Endothelial cell of umbilical vein (primary cell): ENCODE data around the gene KLF3. TPM values are rescaled to one million over a fixed set of nuclear protein-coding genes. Genes with fewer than 3 reads are reported as not detected.

ENCODE experiments used
- BruUV-seq: library from RNA; stranded (reverse); fragments of 400-500 nt; replicated peaks from 2 replicates; lab custom pipeline; 2021; lab: Mats Ljungman, UMichigan
- CTCF ChIA-PET: fragments of 300-600, 350-600 bp; sonication (Branson Sonifier 250); formaldehyde crosslinking; loops from one replicate; lab custom pipeline; 2021; ENCODE audit warnings: antibody characterized with exemption, inconsistent platforms; lab: Charles Lee
- POLR2A ChIA-PET: fragments of 300-600, 350-600 bp; sonication (Branson Sonifier 250); formaldehyde crosslinking; loops from one replicate; lab custom pipeline; 2021; ENCODE audit warnings: antibody characterized with exemption, inconsistent platforms; lab: Charles Lee
- DNase-seq: peaks from one replicate; pipeline ENCODE4 v3.0.0-alpha.2; 2011; ENCODE audit warnings: low read depth, low spot score
- FAIRE-seq: peaks from 2 replicates; lab custom pipeline; 2011; peaks lifted over from hg19 to GRCh38; lab: Jason Lieb, UNC
- H2AFZ ChIP-seq: 2 replicates; pipeline ENCODE4 v1.6.0; 2012; ENCODE audit warnings: low read depth, low read length, control low read depth, inconsistent platforms
- H3K27ac ChIP-seq: 2 replicates; pipeline ENCODE4 v1.5.1; 2011; ENCODE audit warnings: low read depth, mild to moderate bottlenecking, control low read depth, low read length, moderate library complexity; ENCODE audit not compliant: insufficient read depth
- H3K27me3 ChIP-seq, 2 experiments: 2 replicates each; pipeline versions ENCODE4 v1.6.0 to v1.6.1; 2011; ENCODE audit warnings: low read length in 2 of 2, mixed read lengths in 1 of 2; ENCODE audit not compliant: control insufficient read depth in 2 of 2, insufficient read depth in 2 of 2
- H3K36me3 ChIP-seq, 2 experiments: 2 replicates in 1 of 2; 3 replicates in 1 of 2; pipeline ENCODE4 v1.5.1; 2011; ENCODE audit warnings: low read length in 2 of 2, mild to moderate bottlenecking in 1 of 2, moderate library complexity in 1 of 2; ENCODE audit not compliant: control insufficient read depth in 2 of 2, insufficient read depth in 2 of 2; ENCODE audit errors: extremely low read depth in 1 of 2
- H3K4me1 ChIP-seq: 3 replicates; pipeline ENCODE4 v1.5.1; 2011; ENCODE audit warnings: mild to moderate bottlenecking, low read length; ENCODE audit not compliant: control insufficient read depth, insufficient read depth; ENCODE audit errors: extremely low read depth
- H3K4me2 ChIP-seq: 2 replicates; pipeline ENCODE4 v1.6.1; 2011; ENCODE audit warnings: low read length, control low read depth, mixed read lengths; ENCODE audit not compliant: insufficient read depth
- H3K4me3 ChIP-seq, 3 experiments: fragments of 200-600 bp in 1 of 3; sonication (generic), shearing (Covaris generic) in 1 of 3; replicated peaks in 1 of 3; 2 replicates each; pipeline ENCODE4 v1.5.1; 2011 to 2016; ENCODE audit warnings: control low read depth in 3 of 3, low read length in 3 of 3, mild to moderate bottlenecking in 2 of 3, inconsistent platforms in 1 of 3, low read depth in 1 of 3, moderate library complexity in 1 of 3; ENCODE audit not compliant: insufficient read depth in 1 of 3
- H3K79me2 ChIP-seq: 2 replicates; pipeline ENCODE4 v1.6.0; 2012; ENCODE audit warnings: low read length, inconsistent platforms; ENCODE audit not compliant: control insufficient read depth, insufficient read depth
- H3K9ac ChIP-seq: replicated peaks from 2 replicates; pipeline ENCODE3; 2011; ENCODE audit warnings: low read length, control low read depth; ENCODE audit not compliant: insufficient read depth; ENCODE audit errors: extremely low read depth
- H3K9me1 ChIP-seq: replicated peaks from 3 replicates; pipeline ENCODE4 v1.6.0; 2011; ENCODE audit warnings: mild to moderate bottlenecking, low read length; ENCODE audit not compliant: control insufficient read depth, insufficient read depth; ENCODE audit errors: extremely low read depth
- H3K9me3 ChIP-seq: replicated peaks from 2 replicates; pipeline ENCODE4 v1.5.1; 2012; ENCODE audit warnings: low read length, inconsistent platforms; ENCODE audit not compliant: control insufficient read depth, insufficient read depth
- H4K20me1 ChIP-seq: replicated peaks from 2 replicates; pipeline ENCODE3; 2011; ENCODE audit warnings: mild to moderate bottlenecking, low read length; ENCODE audit not compliant: control insufficient read depth, insufficient read depth; ENCODE audit errors: extremely low read depth
- MYC ChIP-seq: IDR thresholded peaks from one replicate; pipeline ENCODE4 v1.6.1; 2011; ENCODE audit warnings: mild to moderate bottlenecking, low read depth, low read length
- POLR2A ChIP-seq: IDR thresholded peaks from 2 replicates; pipeline ENCODE4 v1.6.1; 2012; ENCODE audit warnings: low read depth, mild to moderate bottlenecking, control low read depth, low read length
- POLR2AphosphoS5 ChIP-seq: IDR thresholded peaks from 2 replicates; pipeline ENCODE4 v1.6.1; 2012; ENCODE audit warnings: low read depth, mild to moderate bottlenecking, control low read depth, low read length, moderate library complexity; ENCODE audit not compliant: insufficient read depth
- dilution Hi-C: fragments of 300-500 bp; cut with MboI; formaldehyde crosslinking; loops from one replicate; pipeline ENCODE4 v1.15.0; 2019; ENCODE audit warnings: low sequenced_read_pairs; ENCODE audit not compliant: extremely low pct_ligation_motif_present
- intact Hi-C: fragments of 100-400 bp; cut with micrococcal nuclease; formaldehyde crosslinking; loops from one replicate; pipeline ENCODE4 v1.10.0; 2022
- polyA plus RNA-seq, 4 experiments: library from polyadenylated mRNA; depleted of rRNA in 3 of 4; stranded (reverse) in 3 of 4; unstranded in 1 of 4; fragments of >200 nt; gene quantifications; 2 replicates each; pipeline versions ENCODE4 v1.2.1 to v1.2.3, GENCODE V29; 2011 to 2012; ENCODE audit warnings: missing spikeins in 1 of 4
- total RNA-seq: library from RNA; stranded (reverse); gene quantifications from 2 replicates; pipeline ENCODE4 v1.2.3, GENCODE V29; 2021

The KLF3 gene
- total and polyA plus RNA-seq, 2 donors (not counting 3 experiments of a cell fraction or from before 2014, with no cell fraction given), result 27.7 to 50.5 TPM

DNA sequence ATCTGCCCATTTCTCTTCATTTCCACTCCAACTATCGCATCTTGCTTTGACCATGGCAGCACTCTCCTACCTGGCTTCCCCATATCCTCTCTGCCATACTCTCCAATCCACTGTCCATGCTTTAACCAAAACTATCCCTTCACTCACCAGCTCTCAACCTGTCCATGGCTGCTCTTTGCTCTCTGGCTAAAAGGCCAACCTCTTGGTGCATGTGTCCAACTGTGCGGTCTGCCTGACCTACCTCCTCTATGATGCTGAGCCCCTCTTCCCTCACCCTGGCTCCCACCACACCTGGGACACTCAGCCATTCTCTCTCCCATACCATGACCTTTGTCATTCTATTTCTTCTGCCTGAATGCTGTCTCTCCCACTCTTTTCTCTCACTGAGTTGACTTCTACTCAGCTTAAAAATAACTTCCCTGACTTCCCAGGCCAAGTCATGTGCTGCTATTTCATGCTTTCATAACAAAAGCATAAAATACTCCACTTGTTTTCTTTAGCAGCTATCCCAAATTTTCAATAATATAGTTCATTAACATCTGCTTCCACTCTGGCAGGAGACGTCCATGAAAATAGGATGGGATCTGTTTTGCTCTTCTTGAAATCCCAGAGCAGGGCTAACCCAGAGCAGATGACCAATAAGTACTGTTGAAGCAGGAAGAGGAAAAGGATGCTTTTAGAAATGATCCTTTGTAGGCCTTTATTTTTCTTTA is 29.8 kb upstream of the KLF3 start:
- no peak overlapping the region for H3K4me2 ChIP-seq
- no peak overlapping the region for H3K27ac ChIP-seq
- H2AFZ ChIP-seq, result no peak overlapping the region
- dilution Hi-C loops (no loop called here), intact Hi-C loops (no loop called here)
- POLR2A ChIA-PET, result no interaction called here
- CTCF ChIA-PET, result no interaction called here
- no peak overlapping the region for H3K9ac ChIP-seq
- no peaks in the 10 kb centered on the region for H3K4me1 ChIP-seq
- no peaks in the 10 kb centered on the region for H3K9me3 ChIP-seq
- no peak for DNase-seq
- no peak overlapping the region for H3K4me3 ChIP-seq
- H3K9me1 ChIP-seq, result no peaks in the 10 kb centered on the region
- peaks cover 6 to 7% of the 10 kb centered on the region in 2 experiments for H3K27me3 ChIP-seq
- FAIRE-seq, result no peak
- no TSS peak for BruUV-seq
- H3K79me2 ChIP-seq, result no peaks in the 10 kb centered on the region
- TF ChIP-seq POLR2AphosphoS5 (no peak), POLR2A (no peak)
- no peaks in the 10 kb centered on the region for H3K36me3 ChIP-seq
- no peaks in the 10 kb centered on the region for H4K20me1 ChIP-seq

DNA sequence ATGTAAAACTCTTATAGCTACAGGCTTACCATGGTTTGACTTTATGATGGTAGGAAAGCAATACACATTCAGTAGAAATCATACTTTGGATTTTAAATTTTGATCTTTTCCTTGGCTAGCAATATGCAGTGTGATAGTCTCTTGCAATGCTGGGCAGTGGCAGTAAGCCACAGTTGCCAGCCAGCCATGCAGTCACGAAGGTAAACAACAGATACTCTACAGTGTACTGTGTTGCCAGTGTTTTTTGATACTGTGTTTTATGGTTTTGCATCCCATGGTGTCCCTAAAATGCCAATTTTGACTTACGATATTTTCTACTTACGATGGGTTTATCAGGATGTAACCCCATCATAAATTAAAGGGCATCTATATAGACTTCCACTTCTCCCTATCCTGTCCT is 24.8 kb upstream of the KLF3 start:
- H3K79me2 ChIP-seq, result no peaks in the 10 kb centered on the region
- CTCF ChIA-PET, result interaction anchor here (1.5 kb wide), 1 partner anchor 15 kb away, joined by 3 read pairs; no protein-coding TSS in a partner anchor
- H4K20me1 ChIP-seq, result no peaks in the 10 kb centered on the region
- no peak overlapping the region for H3K9ac ChIP-seq
- TF ChIP-seq POLR2A (no peak), MYC (no peak)
- H3K36me3 ChIP-seq, result no peaks in the 10 kb centered on the region
- H3K9me1 ChIP-seq, result no peaks in the 10 kb centered on the region
- H2AFZ ChIP-seq, result no peak overlapping the region
- peaks cover 11 to 12% of the 10 kb centered on the region in 2 experiments for H3K27me3 ChIP-seq
- H3K9me3 ChIP-seq, result no peaks in the 10 kb centered on the region
- no peak overlapping the region for H3K4me2 ChIP-seq
- H3K27ac ChIP-seq, result no peak overlapping the region
- dilution Hi-C loops (no loop called here), intact Hi-C loops (no loop called here)
- DNase-seq, result no peak
- POLR2A ChIA-PET, result no interaction called here
- no TSS peak for BruUV-seq
- H3K4me1 ChIP-seq, result no peaks in the 10 kb centered on the region
- no peak for FAIRE-seq
- no peak overlapping the region for H3K4me3 ChIP-seq
